Keratinocyte (primary cell): ENCODE measurements around the gene TMPRSS3. TPM values are rescaled to one million over a fixed set of nuclear protein-coding genes. Genes with fewer than 3 reads are reported as not detected.

Experiments used
- DNase-seq: peaks from one replicate; pipeline ENCODE4 v3.0.0-alpha.2; 2011; ENCODE audit warnings: low read depth, missing footprints, low spot score
- FAIRE-seq: peaks from 2 replicates; lab custom pipeline; 2011; peaks lifted over from hg19 to GRCh38; lab: Jason Lieb, UNC
- H2AFZ ChIP-seq: 2 replicates; pipeline ENCODE4 v1.6.0; 2012; ENCODE audit warnings: low read length, control low read depth, inconsistent platforms; ENCODE audit not compliant: control insufficient read depth
- H3K27ac ChIP-seq: 2 replicates; pipeline ENCODE4 v1.5.1; 2011; ENCODE audit warnings: low read length; ENCODE audit not compliant: control insufficient read depth, insufficient read depth
- H3K27me3 ChIP-seq: 3 replicates; pipeline ENCODE4 v1.6.0; 2011; ENCODE audit warnings: low read length; ENCODE audit not compliant: control insufficient read depth, insufficient read depth; ENCODE audit errors: extremely low read depth
- H3K36me3 ChIP-seq, 2 experiments: 2 replicates in 1 of 2; 3 replicates in 1 of 2; pipeline ENCODE4 v1.5.1; 2011; ENCODE audit warnings: low read length in 2 of 2, mild to moderate bottlenecking in 1 of 2; ENCODE audit not compliant: control insufficient read depth in 2 of 2, insufficient read depth in 2 of 2; ENCODE audit errors: extremely low read depth in 1 of 2
- H3K4me1 ChIP-seq: 3 replicates; pipeline ENCODE4 v1.5.1; 2011; ENCODE audit warnings: low read length; ENCODE audit not compliant: control insufficient read depth, insufficient read depth; ENCODE audit errors: extremely low read depth
- H3K4me2 ChIP-seq: 3 replicates; pipeline ENCODE4 v1.6.0; 2011; ENCODE audit warnings: low read depth, low read length; ENCODE audit not compliant: control insufficient read depth, insufficient read depth; ENCODE audit errors: extremely low read depth
- H3K4me3 ChIP-seq, 3 experiments: fragments of 200-600 bp in 1 of 3; sonication (generic) in 1 of 3; 2 replicates in 2 of 3; 3 replicates in 1 of 3; pipeline ENCODE4 v1.5.1; 2011 to 2016; ENCODE audit warnings: low read length in 3 of 3, mild to moderate bottlenecking in 3 of 3, control low read depth in 2 of 3, inconsistent platforms in 1 of 3, low read depth in 1 of 3, mixed read lengths in 1 of 3, mixed run types in 1 of 3, moderate library complexity in 1 of 3; ENCODE audit not compliant: control insufficient read depth in 2 of 3, insufficient read depth in 2 of 3; ENCODE audit errors: extremely low read depth in 1 of 3
- H3K79me2 ChIP-seq: 2 replicates; pipeline ENCODE4 v1.6.0; 2012; ENCODE audit warnings: low read length; ENCODE audit not compliant: control insufficient read depth, insufficient read depth
- H3K9ac ChIP-seq: 3 replicates; pipeline ENCODE4 v1.6.0; 2011; ENCODE audit warnings: low read length; ENCODE audit not compliant: control insufficient read depth, insufficient read depth; ENCODE audit errors: extremely low read depth
- H3K9me1 ChIP-seq: 3 replicates; pipeline ENCODE4 v1.6.0; 2011; ENCODE audit warnings: low read length; ENCODE audit not compliant: control insufficient read depth, insufficient read depth; ENCODE audit errors: extremely low read depth
- H3K9me3 ChIP-seq: 2 replicates; pipeline ENCODE4 v1.5.1; 2012; ENCODE audit warnings: low read depth, low read length; ENCODE audit not compliant: control insufficient read depth
- H4K20me1 ChIP-seq: 3 replicates; pipeline ENCODE4 v1.6.0; 2011; ENCODE audit warnings: low read length; ENCODE audit not compliant: control insufficient read depth, insufficient read depth; ENCODE audit errors: extremely low read depth
- CTCF ChIP-seq, 3 experiments: IDR thresholded peaks in 1 of 3; conservative IDR thresholded peaks in 1 of 3; optimal IDR thresholded peaks in 1 of 3; 2 replicates in 2 of 3; 3 replicates in 1 of 3; pipeline versions ENCODE3 to v1.5.1; 2011; ENCODE audit warnings: low read length in 3 of 3, mild to moderate bottlenecking in 3 of 3, moderate library complexity in 2 of 3, control low read depth in 1 of 3, inconsistent platforms in 1 of 3; ENCODE audit not compliant: insufficient read depth in 2 of 3; ENCODE audit errors: extremely low read depth in 1 of 3
- EZH2 ChIP-seq: IDR thresholded peaks from one replicate; pipeline ENCODE4 v1.6.1; 2012; ENCODE audit warnings: inconsistent platforms, mild to moderate bottlenecking, low read length, moderate library complexity
- dilution Hi-C: fragments of 300-500 bp; cut with MboI; formaldehyde crosslinking; loops from one replicate; pipeline ENCODE4 v1.7.0; 2020; ENCODE audit warnings: low sequenced_read_pairs; ENCODE audit not compliant: extremely low pct_ligation_motif_present
- polyA plus RNA-seq, 5 experiments: library from polyadenylated mRNA; depleted of rRNA in 3 of 5; stranded (reverse) in 3 of 5; stranded (forward) in 1 of 5; unstranded in 1 of 5; fragments of >200 nt; gene quantifications; 1 replicate in 1 of 5; 2 replicates in 3 of 5; 3 replicates in 1 of 5; pipeline versions ENCODE4 v1.2.1 to v1.2.3, GENCODE V29; 2011 to 2012; ENCODE audit warnings: missing spikeins in 2 of 5, low read depth in 1 of 5, low replicate concordance in 1 of 5

TMPRSS3 gene
- polyA plus RNA-seq, 1 donor (not counting 4 experiments of a cell fraction or from before 2014, with no cell fraction given), result not detected

DNA sequence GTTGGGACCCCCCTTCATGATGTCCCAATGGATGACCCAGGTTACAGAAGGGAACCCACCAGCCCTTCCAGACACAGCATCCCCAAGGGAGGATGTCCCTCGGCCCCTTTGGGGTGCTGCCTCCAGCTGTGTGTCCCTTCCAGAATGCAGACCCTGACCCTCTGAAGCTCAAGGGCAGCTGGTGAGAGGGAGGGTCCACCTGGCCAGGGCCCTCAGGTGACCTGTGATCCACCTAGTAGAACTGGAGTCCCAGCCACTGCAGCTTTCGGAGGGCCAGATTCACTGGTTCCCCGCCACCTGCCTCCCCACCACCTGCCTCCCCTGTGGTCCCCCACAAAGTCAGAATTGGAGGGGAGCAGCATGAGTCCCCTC is 19.9 kb downstream of the TMPRSS3 start:
- TF ChIP-seq EZH2, result no peak
- H3K9me1 ChIP-seq, result no peaks in the 10 kb centered on the region
- FAIRE-seq (no peak), DNase-seq (no peak)
- no peak overlapping the region for H3K9ac ChIP-seq
- no peaks in the 10 kb centered on the region for H4K20me1 ChIP-seq
- H3K79me2 ChIP-seq, result no peaks in the 10 kb centered on the region
- no peak overlapping the region for H2AFZ ChIP-seq
- H3K27ac ChIP-seq, result no peak overlapping the region
- no peaks in the 10 kb centered on the region for H3K36me3 ChIP-seq
- H3K4me2 ChIP-seq, result no peak overlapping the region
- H3K27me3 ChIP-seq, result peaks cover 27% of the 10 kb centered on the region
- dilution Hi-C loops, result no loop called here
- no peaks in the 10 kb centered on the region for H3K4me1 ChIP-seq
- H3K9me3 ChIP-seq, result no peaks in the 10 kb centered on the region
- no peak overlapping the region for H3K4me3 ChIP-seq

DNA sequence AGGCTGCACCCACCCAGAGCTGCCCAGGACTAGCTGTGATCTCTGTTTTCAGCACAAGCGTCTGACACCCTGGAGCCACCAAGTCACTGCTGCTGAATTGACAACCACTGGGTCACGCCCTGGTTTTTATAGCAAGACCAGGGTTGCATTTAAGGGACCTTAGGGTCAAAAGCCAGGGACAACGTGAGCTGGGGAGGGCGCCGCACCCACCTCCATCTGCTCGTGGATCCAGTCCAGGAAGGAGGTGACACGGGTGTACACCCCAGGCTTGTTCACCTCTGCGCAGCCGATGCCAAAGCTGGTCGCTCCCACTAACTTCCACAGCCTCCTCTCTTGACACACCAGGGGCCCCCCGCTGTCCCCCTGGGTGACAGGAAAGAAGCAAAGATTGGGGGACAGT is 20.3 kb downstream of the TMPRSS3 start:
- no peaks in the 10 kb centered on the region for H3K79me2 ChIP-seq
- H3K4me2 ChIP-seq, result no peak overlapping the region
- no peaks in the 10 kb centered on the region for H3K4me1 ChIP-seq
- no peak overlapping the region for H3K27ac ChIP-seq
- H3K4me3 ChIP-seq, result no peak overlapping the region
- DNase-seq (no peak), FAIRE-seq (no peak)
- TF ChIP-seq EZH2, result no peak
- TF ChIP-seq CTCF (optimal IDR thresholded peaks at IDR 0.05 in 1 of 3, IDR thresholded peaks at IDR 0.05 in 1 of 3, conservative IDR thresholded peaks at IDR 0.05 in 1 of 3; ENCODE audit: extremely low read depth in 1 of 3, insufficient read depth in 2 of 3, low read length in 3 of 3), result no peak
- no peaks in the 10 kb centered on the region for H3K9me1 ChIP-seq
- no peak overlapping the region for H2AFZ ChIP-seq
- H3K36me3 ChIP-seq, result no peaks in the 10 kb centered on the region
- H4K20me1 ChIP-seq, result no peaks in the 10 kb centered on the region
- no peak overlapping the region for H3K9ac ChIP-seq
- dilution Hi-C loops, result no loop called here
- H3K9me3 ChIP-seq, result no peaks in the 10 kb centered on the region
- H3K27me3 ChIP-seq, result peaks cover 27% of the 10 kb centered on the region

- H3K36me3 ChIP-seq, result no peaks in the 10 kb centered on the region
- no peak overlapping the region for H3K4me3 ChIP-seq
- no peaks in the 10 kb centered on the region for H3K9me1 ChIP-seq
- DNase-seq (no peak), FAIRE-seq (no peak)
- no peak overlapping the region for H3K4me2 ChIP-seq
- H4K20me1 ChIP-seq, result no peaks in the 10 kb centered on the region
- H3K9me3 ChIP-seq, result no peaks in the 10 kb centered on the region
- no peaks in the 10 kb centered on the region for H3K79me2 ChIP-seq
- H3K27ac ChIP-seq, result no peak overlapping the region
- TF ChIP-seq EZH2 (no peak), CTCF (optimal IDR thresholded peaks at IDR 0.05 in 1 of 3, IDR thresholded peaks at IDR 0.05 in 1 of 3, conservative IDR thresholded peaks at IDR 0.05 in 1 of 3; ENCODE audit: extremely low read depth in 1 of 3, insufficient read depth in 2 of 3, low read length in 3 of 3) (no peak)
- H3K4me1 ChIP-seq, result no peaks in the 10 kb centered on the region
- dilution Hi-C loops, result no loop called here
- H3K9ac ChIP-seq, result no peak overlapping the region
- no peak overlapping the region for H2AFZ ChIP-seq
- H3K27me3 ChIP-seq, result peaks cover 27% of the 10 kb centered on the region
These were observed 20.9 kb downstream of the TMPRSS3 start for GRCh38 chr21:42374864-42375499.
